GM12878 (cell line): ENCODE measurements around the gene LARP6. TPM values are rescaled to one million over a fixed set of nuclear protein-coding genes. Genes with fewer than 3 reads are reported as not detected.
"Not testable (repeated sequence)": the region's sequence is repeated elsewhere in the genome, so short reads cannot be mapped to it uniquely, and the experiment has no call there.

Experiments
- ATAC-seq: fragments of 200-7000 bp; cut with Tn5 transposase; 3 replicates; pipeline ENCODE4 v1.9.1; 2020; ENCODE audit warnings: mild to moderate bottlenecking, moderate library complexity
- BruUV-seq: library from RNA; stranded (reverse); fragments of 400-500 nt; replicated peaks from 2 replicates; lab custom pipeline; 2021; lab: Mats Ljungman, UMichigan
- CTCF ChIA-PET: fragments of 300-600 bp; sonication (Branson Sonifier 250); formaldehyde crosslinking; extraction: SDS; loops from one replicate; lab custom pipeline; 2021; ENCODE audit warnings: inconsistent platforms; lab: Yijun Ruan, JAX
- POLR2A ChIA-PET: fragments of 350-600 bp; formaldehyde crosslinking; extraction: SDS; loops from one replicate; lab custom pipeline; 2021; ENCODE audit warnings: inconsistent platforms; lab: Charles Lee
- RAD21 ChIA-PET: fragments of 300-600 bp; sonication (Branson Sonifier 250); formaldehyde crosslinking; loops from one replicate; lab custom pipeline; 2023; ENCODE audit warnings: antibody characterized with exemption; ENCODE audit not compliant: unreplicated experiment; lab: Charles Lee
- SMC1A ChIA-PET: fragments of 300-600 bp; sonication (Branson Sonifier 250); formaldehyde crosslinking; loops from one replicate; lab custom pipeline; 2023; ENCODE audit not compliant: unreplicated experiment, uncharacterized antibody; lab: Charles Lee
- DNase-seq: peaks from one replicate; pipeline ENCODE4 v3.0.0-alpha.2; 2011; ENCODE audit warnings: low read depth, low spot score
- FAIRE-seq: peaks from 3 replicates; lab custom pipeline; 2011; peaks lifted over from hg19 to GRCh38; lab: Jason Lieb, UNC
- H2AFZ ChIP-seq: 2 replicates; pipeline ENCODE4 v1.6.0; 2011; ENCODE audit warnings: low read depth, low read length, control low read depth; ENCODE audit not compliant: control insufficient read depth
- H3K27ac ChIP-seq: 2 replicates; pipeline ENCODE4 v1.5.1; 2011; ENCODE audit warnings: control low read depth; ENCODE audit not compliant: control insufficient read depth, insufficient read depth
- H3K27me3 ChIP-seq, 2 experiments: replicated peaks in 1 of 2; 2 replicates each; pipeline versions ENCODE4 v1.6.0 to v1.6.1; 2011; ENCODE audit warnings: low read length in 1 of 2; ENCODE audit not compliant: control insufficient read depth in 2 of 2, insufficient read depth in 2 of 2
- H3K36me3 ChIP-seq, 2 experiments: 2 replicates each; pipeline ENCODE4 v1.5.1; 2011; ENCODE audit warnings: low read length in 1 of 2; ENCODE audit not compliant: control insufficient read depth in 2 of 2, insufficient read depth in 2 of 2
- H3K4me1 ChIP-seq: 2 replicates; pipeline ENCODE4 v1.6.1; 2011; ENCODE audit warnings: mild to moderate bottlenecking, low read length, moderate library complexity, mixed read lengths; ENCODE audit not compliant: control insufficient read depth, insufficient read depth
- H3K4me2 ChIP-seq: 2 replicates; pipeline ENCODE4 v1.6.0; 2011; ENCODE audit warnings: control low read depth; ENCODE audit not compliant: control insufficient read depth, insufficient read depth
- H3K4me3 ChIP-seq: fragments of 200-600 bp; sonication (generic); 2 replicates; pipeline ENCODE4 v1.5.1; 2016
- H3K79me2 ChIP-seq: 2 replicates; pipeline ENCODE4 v1.6.0; 2011; ENCODE audit warnings: low read length; ENCODE audit not compliant: control insufficient read depth, insufficient read depth
- H3K9ac ChIP-seq: 2 replicates; pipeline ENCODE4 v1.8.0; 2011; ENCODE audit warnings: low read length, control low read depth, mixed read lengths; ENCODE audit not compliant: control insufficient read depth, insufficient read depth
- H3K9me3 ChIP-seq: replicated peaks from 3 replicates; pipeline ENCODE4 v1.5.1; 2011; ENCODE audit warnings: mild to moderate bottlenecking, low read length; ENCODE audit not compliant: control insufficient read depth, insufficient read depth
- H4K20me1 ChIP-seq: 2 replicates; pipeline ENCODE4 v1.6.0; 2011; ENCODE audit not compliant: control insufficient read depth, insufficient read depth
- TARDBP ChIP-seq: IDR thresholded peaks from 2 replicates; pipeline ENCODE4 v1.6.1; 2016; ENCODE audit warnings: borderline replicate concordance
- TCF3 ChIP-seq: IDR thresholded peaks from 2 replicates; pipeline ENCODE4 v1.6.1; 2012; ENCODE audit warnings: low read depth, mild to moderate bottlenecking, low read length, borderline replicate concordance; ENCODE audit not compliant: insufficient read depth
- ZBTB33 ChIP-seq: fragments of 450-650 bp; IDR thresholded peaks from 2 replicates; pipeline ENCODE4 v1.6.1; 2017; ENCODE audit warnings: mild to moderate bottlenecking
- ZBTB40 ChIP-seq: fragments of 450-650 bp; IDR thresholded peaks from 2 replicates; pipeline ENCODE4 v1.6.1; 2016; ENCODE audit warnings: mild to moderate bottlenecking, moderate library complexity, borderline replicate concordance
- WGBS: methylation state at CpG from one replicate; pipeline ENCODE4 v1.1.6; 2016; ENCODE audit warnings: low lambda C conversion rate; ENCODE audit not compliant: insufficient replicate concordance, insufficient coverage; ENCODE audit errors: missing lambda C conversion rate; 5-methylcytosine and 5-hydroxymethylcytosine counted together
- in situ Hi-C: fragments of 300-500 bp; cut with MboI; formaldehyde crosslinking; loops from 9 replicates; pipeline ENCODE4 v1.14.3; 2018; ENCODE audit warnings: mixed read lengths
- intact Hi-C: fragments of 100-400 bp; cut with micrococcal nuclease; formaldehyde crosslinking; loops from one replicate; pipeline ENCODE4 v1.14.2; 2022; ENCODE audit not compliant: unreplicated experiment
- polyA plus RNA-seq, 11 experiments: library from polyadenylated mRNA; depleted of rRNA in 4 of 11; unstranded in 6 of 11; stranded (reverse) in 5 of 11; fragments of >200 nt; fragmentation: Nextera tagmentation in 4 of 11; fragmentation: Illumina TruSeq in 1 of 11; extraction: Ambion mirVana in 4 of 11; extraction: Trizol in 1 of 11; gene quantifications; 1 replicate in 1 of 11; 2 replicates in 10 of 11; pipeline versions ENCODE4 v1.2.1 to v1.2.3, GENCODE V29; 2011 to 2016; ENCODE audit warnings: inconsistent platforms in 2 of 11, missing spikeins in 2 of 11, low read depth in 1 of 11
- total RNA-seq, 4 experiments: library from RNA; depleted of rRNA in 3 of 4; stranded (reverse); fragments of >200 nt in 3 of 4; fragmentation: Illumina TruSeq in 1 of 4; extraction: Trizol in 1 of 4; gene quantifications; 2 replicates each; pipeline versions ENCODE4 v1.2.1 to v1.2.3, GENCODE V29; 2013 to 2021

LARP6 gene
- total and polyA plus RNA-seq, 10 of the 15 experiments (the other 5 are each of a cell fraction or from before 2014, with no cell fraction given): 0.74 to 14.6 (median 3.9) TPM

- no peak for TF ChIP-seq ZBTB40
- TF ChIP-seq TARDBP: no peak
- TF ChIP-seq TCF3: no peak
- TF ChIP-seq ZBTB33: no peak
These were observed 38.4 kb downstream of the LARP6 start (continued) for GRCh38 chr15:70815604-70816003.

- FAIRE-seq, H3K4me2 ChIP-seq, BruUV-seq, in situ Hi-C loops, H3K9ac ChIP-seq, H3K27ac ChIP-seq, H3K9me3 ChIP-seq, RAD21 ChIA-PET, H3K27me3 ChIP-seq, H3K4me3 ChIP-seq, POLR2A ChIA-PET, H4K20me1 ChIP-seq, DNase-seq, H2AFZ ChIP-seq, H3K4me1 ChIP-seq, ATAC-seq, intact Hi-C loops, H3K36me3 ChIP-seq, H3K79me2 ChIP-seq: not testable (repeated sequence)
- ChIA-PET CTCF (interaction anchor here (1.6 kb wide), 1 partner anchor 10 kb away, joined by 5 read pairs; no protein-coding TSS in a partner anchor), SMC1A (interaction anchor here (0.6 kb wide), 1 partner anchor 135 kb away, joined by 3 read pairs; no protein-coding TSS in a partner anchor)
- WGBS: 17% methylated on average over 4 of the region's 4 CpGs
These were observed 38.9 kb downstream of the LARP6 start for GRCh38 chr15:70815011-70815410.
